ENCODE data around the gene EFCAB6.

The EFCAB6 gene

DNA sequence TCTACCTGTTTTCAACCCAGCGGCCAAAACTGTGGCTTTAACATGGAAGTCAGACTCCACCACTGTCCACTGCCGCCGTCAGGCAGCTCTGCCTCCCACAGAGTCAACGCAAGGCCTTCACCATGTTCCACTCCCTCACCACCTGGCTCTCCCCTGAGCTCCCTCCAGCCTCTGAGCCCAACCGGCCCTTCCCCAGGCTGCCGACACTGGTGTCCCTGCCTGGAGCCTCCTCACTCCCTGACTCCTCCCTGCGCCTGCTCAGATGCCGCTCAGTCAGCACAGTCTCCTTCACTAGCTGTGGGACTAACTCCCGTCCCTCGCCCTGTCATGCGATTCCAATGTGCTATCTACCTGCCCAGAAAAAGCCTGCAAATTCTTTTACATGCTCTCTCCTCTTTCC is 33.9 kb upstream of the EFCAB6 start:
- DNase-seq, result no peak

DNA sequence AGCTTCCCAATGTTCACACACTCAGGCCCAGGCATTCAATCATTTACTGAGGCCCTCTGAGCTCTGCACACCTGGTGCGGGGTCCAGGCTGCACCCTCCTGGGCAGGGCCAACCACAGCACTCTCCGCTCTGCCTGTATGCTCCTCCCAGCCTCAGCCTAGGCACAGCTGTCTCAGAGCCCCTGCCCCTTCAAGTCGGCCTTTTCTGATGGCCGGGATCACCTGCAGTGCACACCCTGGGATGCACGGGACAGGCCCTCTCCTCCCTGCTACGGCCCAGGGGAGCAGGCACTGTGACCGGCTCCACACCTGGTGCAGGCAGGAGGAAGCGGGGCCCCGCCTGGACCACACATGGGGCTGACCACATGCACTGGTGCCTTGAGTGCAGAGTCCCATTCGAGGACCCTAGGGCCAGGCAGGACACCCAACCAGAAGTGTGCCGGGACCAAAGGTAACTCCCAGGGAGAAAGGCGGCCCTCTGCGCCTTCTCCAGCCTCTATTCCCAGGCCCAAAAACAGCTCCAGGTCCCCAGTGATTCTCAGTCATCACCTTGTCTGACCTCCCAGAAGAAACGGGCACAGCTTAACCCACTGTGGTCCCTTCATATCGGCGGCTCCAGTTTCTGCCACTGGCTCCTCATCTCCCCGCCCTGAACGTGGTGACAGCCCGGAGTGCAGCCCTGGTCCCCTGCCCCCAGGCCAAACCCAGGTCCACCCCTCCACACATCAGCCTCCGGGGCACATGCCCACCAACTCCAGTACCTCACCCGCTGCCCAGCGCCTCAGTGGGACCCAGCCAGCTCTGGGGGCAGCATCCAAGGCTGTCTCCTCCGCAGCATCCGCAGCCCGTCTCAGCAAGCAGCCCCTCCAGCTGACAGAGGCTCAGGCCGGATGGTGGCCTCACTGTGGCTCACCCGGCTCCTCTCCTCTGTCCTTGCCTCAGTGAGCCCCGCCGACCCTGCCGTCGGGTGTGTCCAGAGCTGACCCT is 32.7 kb upstream of the EFCAB6 start:
- DNase-seq, result no peak

DNA sequence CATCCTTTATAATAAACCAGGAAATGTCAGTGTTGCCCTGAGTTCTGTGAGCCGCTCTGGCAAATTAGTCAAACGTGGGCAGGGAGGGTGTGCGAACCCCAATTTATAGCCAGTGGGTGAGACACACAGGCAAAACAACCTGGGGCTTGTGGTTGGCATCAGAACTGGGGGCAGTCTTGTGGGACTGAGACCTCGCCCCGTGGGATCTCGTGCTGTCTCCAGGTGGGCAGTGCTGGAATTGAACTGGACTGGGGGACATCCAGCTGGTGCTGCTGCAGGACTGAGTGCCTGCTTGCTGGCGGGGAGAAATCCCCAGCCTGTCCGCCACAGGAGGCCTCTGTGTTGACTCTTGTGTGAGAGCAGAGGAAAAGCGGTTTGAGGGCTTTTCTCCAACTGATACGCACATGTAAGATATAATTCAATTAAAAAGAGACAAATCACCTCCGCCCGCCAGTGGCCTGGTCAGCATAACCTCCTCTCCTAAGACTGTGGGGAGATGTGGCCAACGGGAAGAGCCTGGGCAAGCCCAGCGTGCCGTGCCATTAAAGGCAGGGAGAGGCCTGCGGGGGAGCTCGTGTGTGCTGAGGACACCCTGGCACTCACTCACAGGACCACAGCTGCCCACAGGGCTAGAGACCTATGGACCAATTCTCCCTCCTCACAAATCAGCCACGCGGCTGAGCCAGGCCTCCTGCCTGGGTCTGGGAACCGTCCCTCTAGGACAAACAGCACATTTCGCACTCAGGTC is 31.9 kb upstream of the EFCAB6 start:
- no peak for DNase-seq

DNA sequence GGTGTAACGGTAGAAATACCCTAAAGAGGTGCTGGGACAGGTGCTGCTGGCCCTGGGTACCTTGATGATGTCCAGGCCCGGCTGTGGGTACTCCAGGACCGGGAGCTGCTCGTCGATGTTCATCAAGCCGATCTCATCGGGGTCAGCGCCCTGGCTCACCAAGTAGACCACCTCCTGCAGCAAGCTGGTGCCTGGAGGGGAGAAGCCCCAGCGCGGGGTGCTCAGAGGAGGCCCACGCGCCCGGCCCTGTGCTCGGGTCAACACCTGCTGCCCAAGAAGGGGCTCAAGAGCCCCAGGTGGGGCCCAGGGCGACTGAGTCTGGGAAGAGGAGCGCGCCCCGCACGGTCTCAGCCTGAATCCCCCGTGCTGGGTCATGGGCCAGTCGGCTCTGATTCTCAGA is 29.6 kb upstream of the EFCAB6 start:
- no peak for DNase-seq

DNA sequence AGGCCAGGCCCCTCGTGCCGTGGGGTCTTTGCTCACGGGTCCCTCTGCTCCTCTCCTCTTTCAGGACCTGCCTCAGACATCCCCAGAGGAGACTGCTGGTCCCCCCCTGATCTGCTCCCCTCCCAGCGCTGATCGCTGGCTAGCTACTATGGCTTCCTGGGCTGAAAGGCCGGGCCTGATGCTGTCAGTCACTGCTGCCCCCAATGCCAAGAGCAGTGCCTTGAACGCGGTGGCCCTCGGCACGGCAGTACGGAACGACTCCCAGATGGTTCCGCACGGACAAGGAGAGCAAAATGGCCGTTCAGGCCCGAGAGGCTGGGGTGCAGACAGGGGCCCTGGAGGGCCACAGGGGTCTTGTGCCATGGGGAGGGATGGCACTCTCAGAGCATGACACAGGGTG is 28.7 kb upstream of the EFCAB6 start:
- no peak for DNase-seq

DNA sequence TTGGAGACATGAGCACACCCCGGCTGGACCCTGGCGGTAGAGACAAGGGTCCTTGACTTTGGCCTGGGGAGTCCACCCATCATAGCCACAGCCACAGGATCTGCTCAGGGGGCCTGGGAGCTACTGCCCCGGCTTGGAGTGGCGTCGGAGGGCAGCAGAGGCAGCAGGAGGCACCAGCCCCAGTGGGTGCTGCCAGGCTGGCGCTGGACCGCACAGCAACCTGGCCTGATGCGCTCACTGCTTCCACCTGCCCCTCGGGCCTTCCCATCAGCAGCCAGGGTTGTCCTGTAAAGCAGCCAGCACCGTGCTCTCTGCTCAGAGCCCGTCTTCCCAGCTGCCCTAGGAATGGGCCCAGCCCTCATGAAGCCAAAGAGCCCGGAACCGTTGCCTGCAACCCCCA is 28.3 kb upstream of the EFCAB6 start:
- no peak for DNase-seq

DNA sequence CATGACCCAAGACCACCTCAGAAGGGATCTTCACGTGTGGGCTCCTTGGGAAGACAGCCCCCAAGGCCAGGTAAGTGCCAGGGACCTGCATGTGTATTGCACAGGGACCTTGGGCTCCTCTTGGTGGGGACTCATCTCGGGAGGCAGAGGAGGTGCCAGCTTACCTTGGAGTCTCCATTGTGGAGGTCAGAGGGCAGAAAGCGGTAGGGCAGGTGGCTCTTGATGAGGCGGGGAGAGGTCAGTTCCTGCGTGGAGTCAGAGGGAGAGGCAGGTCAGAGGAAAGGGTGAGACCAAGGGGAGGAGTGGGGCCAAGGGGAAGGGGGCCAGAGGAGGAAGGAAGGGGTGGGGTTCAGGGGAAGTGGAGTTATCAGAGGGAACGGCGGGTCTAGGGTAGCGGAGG is 27.7 kb upstream of the EFCAB6 start:
- no peak for DNase-seq

DNA sequence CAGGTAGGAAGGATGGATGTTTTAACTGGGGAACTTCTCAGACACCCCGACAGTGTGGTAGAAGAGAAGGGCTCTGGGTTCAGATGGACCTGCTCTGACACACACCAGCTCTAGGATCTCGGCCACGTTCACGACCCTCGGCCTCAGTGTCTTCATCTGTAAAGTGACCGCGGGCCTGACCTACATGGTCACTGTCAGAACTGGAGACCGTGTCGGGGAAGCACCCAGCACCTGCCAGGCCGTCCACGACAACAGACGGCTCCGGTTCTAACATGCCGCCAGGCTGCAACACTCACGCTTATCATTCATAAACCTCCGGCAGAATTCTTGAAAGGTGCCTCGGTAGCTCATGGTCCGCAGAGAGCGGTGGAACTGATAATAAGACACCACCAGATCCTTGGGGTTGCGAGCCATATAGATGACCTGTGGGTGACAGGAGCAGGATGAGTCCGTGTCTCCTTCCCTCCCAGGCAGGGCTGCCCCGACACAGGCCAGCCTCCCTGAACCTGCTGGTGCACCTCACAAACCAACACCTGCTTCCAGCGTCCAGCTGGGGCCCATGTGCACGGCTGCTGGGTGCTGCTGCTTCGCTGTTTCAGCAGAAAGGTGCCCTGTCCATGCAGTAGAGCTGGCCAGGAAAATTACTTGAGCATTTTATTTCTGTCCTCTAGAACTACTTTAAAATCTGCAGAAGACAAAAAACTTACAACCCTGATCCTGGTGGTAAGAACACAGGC is 26.6 kb upstream of the EFCAB6 start:
- no peak for DNase-seq

DNA sequence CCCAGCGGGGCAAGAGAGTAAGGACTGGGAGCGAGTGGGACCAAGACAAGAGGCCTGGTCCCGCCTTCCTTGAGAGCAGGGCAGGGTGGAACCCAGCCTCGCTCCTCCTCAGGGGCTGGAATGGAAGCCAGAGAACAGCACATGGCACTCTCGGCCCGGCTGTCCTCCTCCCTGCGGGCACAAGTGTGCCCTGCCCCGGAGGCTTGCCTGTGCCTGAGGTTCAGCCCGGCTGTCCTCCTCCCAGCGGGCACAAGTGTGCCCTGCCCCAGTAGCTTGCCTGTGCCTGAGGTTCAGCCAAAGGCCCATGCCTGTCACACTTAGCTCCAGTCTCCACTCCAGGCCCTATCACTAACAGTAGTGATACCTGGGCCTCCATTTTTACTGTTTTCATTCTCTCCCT is 26.1 kb upstream of the EFCAB6 start:
- no peak for DNase-seq

DNA sequence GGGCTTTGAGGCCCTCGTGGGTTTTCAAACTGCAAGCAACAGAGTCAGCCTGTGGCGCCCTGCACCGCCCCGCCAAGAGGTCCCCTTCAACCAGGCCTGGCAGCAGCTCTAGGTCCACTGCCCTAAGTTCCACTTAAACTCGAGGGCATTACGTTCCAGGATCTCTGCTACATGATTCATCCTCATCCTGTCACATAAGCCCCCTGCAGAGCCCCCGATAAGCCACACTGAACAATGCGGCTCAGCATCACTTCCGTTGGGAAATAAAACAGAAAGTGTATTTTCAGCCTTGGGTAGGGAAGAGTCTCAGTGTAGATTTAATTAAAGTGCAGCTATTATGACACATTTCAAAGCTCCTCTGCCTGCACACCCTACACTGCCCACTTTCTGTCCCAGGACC is 25.6 kb upstream of the EFCAB6 start:
- DNase-seq, result no peak

DNA sequence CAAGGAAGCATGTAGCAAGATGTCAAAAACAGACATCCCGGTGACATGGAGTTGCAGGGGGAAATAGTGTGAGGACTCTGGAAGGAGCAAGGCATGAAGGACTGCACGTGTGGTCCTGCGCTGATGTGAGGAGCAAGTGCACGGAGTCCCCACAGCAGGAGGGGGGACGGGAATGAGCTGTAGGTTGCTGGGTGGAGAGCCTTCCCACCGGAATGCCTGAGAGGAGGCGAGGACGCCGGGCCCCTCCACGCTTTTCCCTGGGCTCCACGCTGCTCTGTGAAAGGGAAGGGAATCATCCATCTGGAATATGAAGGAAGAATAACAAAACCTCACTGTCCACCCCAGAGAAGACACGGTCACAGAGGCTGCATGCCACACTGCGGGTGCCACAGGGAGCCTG is 23.6 kb upstream of the EFCAB6 start:
- no peak for DNase-seq

DNA sequence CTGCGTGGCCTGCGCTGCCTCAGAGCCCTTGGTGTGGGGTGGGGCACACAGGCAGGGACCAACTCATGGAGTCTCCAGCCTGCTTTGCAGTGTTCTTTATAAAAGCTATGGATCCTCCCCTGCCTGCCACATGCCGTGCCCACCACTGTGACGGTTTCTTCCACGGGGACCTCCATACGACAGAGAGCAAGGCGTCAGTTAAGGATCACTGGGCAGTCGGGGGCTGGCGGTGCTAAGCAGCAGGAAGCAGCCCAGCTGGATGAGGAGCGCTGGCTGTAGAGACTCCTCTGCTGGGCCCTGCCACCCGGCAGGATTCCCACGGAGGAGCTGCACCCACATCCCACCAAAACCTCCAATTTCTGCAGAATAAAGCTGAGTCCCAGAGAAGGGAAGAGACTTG is 23.1 kb upstream of the EFCAB6 start:
- DNase-seq, result no peak

DNA sequence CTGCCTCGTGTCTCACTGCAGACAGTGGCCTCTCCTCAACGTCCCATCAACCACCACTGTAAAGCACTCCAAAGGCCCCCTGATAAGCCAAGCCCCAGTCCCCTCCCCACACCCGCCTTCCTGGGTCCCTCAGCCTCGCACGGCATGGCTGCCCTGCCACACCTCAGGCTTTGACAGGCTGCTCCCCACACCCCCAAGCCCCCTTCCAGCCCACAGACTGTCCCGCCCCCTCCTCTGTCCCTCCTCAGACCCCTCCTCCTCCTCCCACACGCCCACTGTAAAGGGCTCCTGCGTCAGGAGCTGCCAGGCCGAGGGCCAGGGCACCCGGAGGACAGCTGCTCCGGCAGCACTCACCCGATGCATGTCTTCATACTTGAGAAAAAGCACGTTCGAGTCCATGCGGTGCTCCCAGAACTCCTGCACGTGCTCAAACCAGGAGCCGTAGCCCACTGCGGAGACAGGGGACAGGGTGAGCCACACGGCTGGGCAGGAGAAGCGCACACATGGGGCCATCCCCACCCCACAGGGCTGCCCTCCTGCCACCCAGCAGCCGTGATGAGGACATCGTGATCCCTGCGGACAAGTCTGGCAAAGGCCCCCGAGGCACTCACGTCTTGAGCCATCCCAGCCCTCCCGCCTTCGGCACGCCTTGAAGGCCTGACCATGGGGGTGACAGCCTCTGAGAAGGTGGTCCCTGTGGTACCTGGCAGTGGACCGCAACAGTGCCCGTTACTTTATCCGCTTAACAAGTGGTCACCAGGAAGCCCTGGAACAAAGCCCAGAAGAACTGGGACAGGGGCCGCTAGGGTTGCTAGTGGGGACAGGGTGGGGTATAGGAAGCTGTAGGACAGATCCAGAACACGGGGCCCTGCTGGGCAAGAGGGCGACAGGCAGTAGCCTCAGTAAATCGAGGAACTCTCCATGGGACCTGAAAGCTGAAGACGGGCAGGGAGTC is 21.5 kb upstream of the EFCAB6 start:
- DNase-seq, result no peak

DNA sequence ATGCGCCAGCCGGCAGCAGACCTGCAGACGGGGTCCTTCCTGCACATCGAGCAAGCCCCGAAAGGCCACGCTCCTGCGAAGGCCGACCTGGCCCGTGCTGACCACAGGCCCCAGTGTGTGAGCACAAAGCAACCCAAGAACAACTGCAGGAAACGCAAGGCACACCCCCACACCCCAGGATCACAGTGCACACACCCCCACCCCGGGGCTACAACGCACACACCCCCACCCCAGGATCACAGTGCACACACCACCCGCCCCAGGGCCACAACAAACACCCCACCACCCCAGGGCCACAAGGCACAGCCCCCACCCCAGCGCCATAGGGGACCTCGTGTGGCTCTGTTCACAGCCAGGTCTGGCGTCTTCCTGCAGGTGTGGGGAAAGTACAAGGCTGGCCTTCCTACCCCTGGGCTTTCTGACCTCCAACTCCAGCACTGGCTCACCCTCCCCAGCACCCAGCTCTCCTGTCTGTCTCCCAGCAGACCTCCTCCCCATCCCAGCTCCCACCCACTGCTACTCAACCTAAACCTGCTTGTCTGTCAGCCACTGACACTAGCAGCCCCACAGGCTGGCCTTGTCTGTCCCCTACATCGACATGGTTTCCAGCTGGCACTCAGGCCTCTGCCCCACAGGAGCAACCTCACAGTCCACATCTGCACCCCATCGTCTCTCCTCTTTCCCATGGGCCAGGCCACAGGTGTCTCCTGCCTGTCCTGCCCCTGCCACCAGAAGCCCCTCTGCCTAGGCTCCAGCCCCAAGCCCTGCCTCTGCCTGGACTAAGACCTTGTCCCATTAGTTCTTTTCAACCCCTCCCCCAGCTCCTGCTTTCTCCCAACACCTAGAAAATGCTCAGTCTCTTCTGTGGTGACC is 20.5 kb upstream of the EFCAB6 start:
- no peak for DNase-seq

DNA sequence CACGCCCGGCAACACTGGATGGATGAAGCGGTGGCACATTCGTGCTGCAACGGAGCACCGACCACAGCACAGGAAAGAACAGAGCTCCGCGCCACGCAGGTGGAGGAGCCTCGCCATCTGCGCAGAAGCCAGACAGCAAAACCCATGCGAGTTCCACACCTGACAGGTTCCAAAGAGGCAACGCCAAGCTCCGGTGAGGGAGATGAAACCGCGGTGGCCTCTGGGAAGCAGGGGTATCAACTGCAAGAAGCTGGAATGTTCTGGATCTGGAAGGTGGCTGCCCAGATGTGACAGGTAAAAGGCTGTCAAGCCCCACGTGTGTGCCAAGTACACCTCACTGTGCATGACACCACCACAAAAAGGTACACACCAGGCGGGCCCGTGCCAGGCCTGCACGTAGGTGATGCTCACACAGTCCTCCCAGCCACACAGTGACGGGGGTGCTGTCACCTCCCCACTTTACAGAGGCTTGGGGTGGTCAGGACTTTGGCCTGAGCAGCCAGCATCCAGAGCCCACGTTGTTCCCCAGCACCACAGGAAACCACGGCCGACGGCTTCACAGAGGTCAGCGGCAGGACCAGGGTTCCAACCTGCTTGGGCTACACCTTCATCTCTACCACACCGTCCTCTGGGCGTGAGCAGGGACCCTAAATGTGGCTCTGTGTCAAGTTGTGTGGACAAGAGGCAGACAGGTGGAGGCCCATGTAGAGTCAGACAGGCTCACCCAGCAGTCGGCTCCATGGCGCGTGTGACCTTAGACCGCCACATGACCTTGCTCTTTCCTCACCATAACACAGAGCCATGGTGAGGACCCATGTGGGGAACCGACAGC is 19.7 kb upstream of the EFCAB6 start:
- DNase-seq, result no peak

DNA sequence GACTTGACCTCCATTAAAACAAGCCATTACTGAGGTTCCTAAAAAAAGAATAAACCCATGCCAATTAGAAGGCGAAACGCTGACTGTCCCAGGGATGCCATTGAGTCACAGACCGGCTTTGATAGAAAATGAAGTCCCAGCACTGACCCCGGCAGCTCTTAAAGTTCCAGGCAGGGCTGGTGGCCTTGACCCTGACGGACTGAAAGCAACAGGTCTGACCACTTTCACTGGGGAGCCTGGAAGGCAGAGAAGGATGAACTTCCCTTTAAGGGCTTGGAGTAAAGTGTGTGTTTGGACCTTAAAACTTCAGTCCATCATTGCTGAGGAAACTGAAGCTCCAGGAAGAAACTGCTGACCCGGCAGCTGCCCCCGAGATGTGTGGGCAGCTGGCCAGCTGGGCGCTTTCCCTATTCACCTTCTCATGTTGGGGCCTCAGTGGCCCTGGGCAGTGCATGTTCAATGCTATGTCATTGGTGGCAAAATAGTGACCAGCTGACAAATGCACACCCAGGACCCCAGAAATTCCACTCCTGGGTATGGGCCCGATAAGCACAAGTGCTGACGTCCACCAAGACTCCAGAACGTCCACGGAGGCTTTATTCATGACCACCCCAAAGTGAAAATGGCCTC is 18.9 kb upstream of the EFCAB6 start:
- DNase-seq, result no peak

DNA sequence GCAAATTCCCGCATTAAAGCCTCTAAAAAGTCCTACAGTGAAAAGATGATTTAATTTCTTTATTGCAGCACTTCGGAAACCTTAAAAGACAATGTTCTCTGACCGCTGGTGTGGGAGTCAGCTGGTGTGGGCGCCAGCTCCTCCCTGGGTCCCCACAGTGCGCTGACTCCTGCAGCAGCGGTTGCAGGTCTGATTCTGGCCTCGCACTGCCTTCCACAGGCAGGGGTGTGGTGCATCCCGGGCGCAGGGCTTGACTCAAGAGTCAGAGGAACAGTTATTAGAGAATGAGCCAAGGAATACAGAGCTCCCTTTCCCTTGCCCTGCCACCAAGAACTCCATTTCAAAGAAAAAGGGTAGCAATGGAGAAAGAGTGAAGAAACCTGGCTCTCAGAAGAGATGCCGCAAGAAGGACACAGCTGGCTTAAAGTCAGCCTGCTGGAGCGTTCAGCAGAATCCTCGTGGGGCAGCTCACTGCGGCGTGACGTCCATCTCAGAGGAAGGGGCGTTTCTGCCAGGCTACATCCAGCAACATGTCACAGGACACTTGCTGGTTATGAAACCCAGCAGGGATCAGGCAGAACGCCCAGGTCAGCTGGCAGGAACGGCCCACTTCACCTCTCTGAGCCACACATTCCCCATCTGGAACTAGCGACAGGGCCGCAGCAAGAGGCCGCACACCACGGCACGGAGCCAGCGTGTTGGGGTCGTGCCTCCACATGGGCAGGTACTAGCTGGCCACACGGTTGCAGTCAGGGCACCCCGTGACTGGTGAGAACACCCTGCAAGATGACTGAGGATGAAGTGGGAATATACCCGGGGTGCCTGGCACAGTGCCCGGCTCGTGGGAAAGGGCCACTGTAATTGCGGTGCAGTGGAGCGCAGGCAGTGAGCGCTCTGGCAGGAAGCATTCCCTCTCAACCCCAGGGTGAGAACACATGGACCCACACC is 18.1 kb upstream of the EFCAB6 start:
- DNase-seq, result no peak

DNA sequence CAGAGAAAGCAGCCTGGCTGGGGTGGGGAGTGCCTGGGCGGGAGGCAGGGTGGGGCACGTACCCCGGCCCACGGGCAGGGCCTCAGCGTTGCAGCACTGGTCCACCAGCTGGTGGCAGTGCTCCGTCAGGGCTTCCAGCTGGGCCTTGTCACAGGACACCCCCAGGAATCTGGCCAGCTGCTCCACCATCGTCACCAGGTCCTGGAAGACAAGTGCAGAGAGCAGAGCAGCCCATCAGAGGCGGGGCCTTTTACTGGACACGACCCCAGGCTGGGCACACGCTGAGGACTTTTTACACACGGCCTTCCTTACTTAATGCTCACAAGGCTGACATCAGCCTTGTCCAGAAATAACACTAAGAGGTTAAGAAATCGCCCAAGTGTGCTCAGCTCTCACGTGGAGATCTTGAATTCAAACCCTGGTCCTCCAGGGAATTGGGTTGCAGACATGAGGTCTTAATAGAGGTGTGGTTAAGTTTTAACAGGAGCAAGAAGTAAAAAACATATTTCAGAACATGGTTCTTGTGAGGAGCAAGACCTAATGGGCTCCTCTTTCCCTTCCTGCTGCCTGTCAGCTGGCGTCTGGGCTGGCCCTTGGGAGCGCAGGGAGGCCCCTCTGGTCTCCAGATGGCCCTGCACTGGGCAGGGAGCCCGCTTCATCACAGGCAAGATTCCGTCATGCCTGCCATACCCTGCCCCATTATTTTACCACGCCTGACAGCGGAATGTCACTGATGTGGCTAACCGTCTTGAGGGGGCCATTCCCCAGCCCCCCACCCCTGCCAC is 17.1 kb upstream of the EFCAB6 start:
- no peak for DNase-seq

Data from stimulated activated CD4-positive, alpha-beta T cell treated with anti-CD3 and anti-CD28 coated beads, Interleukin-4, amount 100 ng/mL, for 24 hours (primary cell).